GM18951 (cell line): ENCODE measurements around the gene RANBP3.
"Not testable (repeated sequence)": the region's sequence is repeated elsewhere in the genome, so short reads cannot be mapped to it uniquely, and the experiment has no call there.

Source experiments
- POLR2A ChIP-seq: IDR thresholded peaks from 4 replicates; pipeline ENCODE4 v1.6.1; 2011; ENCODE audit warnings: mild to moderate bottlenecking; ENCODE audit not compliant: insufficient read length, insufficient read depth; ENCODE audit errors: extremely low read depth
- in situ Hi-C: fragments of 300-500 bp; cut with MboI; formaldehyde crosslinking; loops from one replicate; pipeline ENCODE4 v1.12.0; 2022; ENCODE audit warnings: low sequenced_read_pairs, mixed read lengths, inconsistent platforms; ENCODE audit not compliant: unreplicated experiment

RANBP3 gene

DNA sequence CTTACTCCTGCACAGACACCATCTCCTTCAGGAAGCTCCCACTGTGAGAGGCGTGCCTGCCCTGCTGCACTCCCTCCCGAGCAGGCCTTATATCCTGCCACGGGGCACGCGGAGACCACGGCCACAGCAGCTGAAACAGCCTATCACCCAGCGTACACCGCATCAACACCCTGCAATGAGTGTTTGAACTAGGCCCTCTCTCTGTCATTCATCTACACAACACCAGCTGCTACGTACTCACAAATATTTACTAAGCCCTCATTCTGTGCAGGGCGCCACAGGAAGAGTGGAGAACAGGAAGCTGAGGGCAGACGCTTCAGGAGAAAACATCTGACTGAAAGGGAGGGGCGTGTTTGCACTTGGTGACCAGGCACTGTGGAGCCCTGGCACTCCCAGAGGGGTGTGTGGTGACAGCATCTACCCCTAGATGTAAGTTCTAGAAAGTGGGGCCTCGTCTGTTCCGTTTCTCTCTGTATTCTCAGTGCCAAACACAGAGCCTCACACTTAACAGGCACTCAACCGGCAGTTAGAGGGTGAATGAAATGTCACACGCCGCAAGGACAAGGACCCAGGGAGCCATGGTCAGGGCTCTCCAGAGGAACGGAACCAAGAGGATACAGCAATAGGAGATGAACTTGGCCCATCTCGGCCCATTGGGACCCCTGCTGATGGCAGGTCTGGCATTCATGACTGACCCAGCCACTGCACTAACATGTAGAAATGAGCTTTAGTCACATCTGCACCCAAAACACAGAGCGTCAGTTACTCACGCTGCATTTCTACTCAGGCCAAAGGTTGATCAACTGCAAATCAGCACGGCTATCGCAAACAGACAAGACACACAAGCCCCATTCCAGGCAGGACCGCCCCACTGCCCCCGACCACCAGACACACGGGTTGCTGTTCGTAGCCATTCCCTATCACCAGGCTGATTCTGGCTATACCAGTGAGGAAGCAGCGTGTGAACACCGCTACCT lies 15.7 kb downstream of the RANBP3 start:
- in situ Hi-C loops, result no loop called here
- TF ChIP-seq POLR2A, result no peak

- in situ Hi-C loops, result not testable (repeated sequence)
These were observed 16.3 kb downstream of the RANBP3 start for GRCh38 chr19:5961641-5961968.

- no peak for TF ChIP-seq POLR2A
- in situ Hi-C loops, result no loop called here
These were observed 17.6 kb downstream of the RANBP3 start for GRCh38 chr19:5960005-5961001.

GRCh38 chr19:5959260-5960004 lies 18.5 kb downstream of the RANBP3 start:
- TF ChIP-seq POLR2A, result no peak
- in situ Hi-C loops, result no loop called here

DNA sequence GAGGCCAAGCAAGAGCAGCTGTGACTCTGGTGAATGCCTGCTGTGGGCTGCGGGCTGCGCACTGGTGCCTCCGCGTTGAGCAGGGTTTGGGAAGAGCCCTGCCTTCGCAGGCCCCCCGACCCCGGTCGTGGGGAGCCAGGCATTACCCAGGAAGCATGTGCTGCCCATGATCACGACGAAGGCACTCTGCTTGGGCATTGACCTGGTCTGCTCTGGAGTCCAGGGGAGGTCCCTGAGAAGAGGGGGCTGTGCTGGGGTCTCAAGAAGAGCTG lies 19.2 kb downstream of the RANBP3 start:
- in situ Hi-C loops, result no loop called here
- no peak for TF ChIP-seq POLR2A

DNA sequence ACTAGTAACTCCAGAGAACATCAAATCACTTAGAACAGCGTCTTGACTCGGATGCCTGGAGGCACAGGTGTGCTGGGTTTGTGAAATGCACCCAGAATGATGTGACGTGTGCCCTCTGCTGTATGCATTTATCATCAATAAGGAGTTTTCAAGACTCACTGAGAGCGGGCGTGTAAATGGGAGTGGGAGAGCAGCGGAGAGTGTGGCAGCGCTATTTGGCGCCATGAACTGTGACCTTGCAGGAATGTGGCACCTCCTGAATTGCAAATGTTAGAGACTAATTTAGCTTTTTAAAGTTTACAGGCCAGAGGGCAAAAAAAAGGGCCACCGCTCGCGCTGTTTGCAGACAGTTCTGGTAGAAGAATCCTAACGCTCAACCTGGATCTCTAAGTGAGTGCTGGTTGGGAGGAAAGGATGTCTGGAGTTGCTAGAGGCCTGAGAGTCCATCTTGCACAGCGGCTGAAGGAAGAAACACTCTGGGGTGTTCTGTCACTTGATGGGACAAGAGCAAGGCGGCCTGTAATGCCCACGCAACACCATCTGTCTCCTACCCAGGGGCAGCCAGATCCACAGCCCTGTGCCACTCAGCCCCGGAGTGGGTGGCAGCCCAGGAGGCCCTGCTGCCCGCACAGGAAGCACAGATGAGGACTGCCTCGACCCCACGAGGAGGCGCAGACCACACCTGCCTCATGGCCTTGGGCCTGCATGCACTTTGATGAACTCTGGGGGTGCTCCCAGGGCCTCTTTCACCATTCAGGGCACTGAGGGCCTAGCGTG lies 19.7 kb downstream of the RANBP3 start:
- in situ Hi-C loops, result no loop called here

GRCh38 chr19:5957170-5957569 lies 20.8 kb downstream of the RANBP3 start:
- no peak for TF ChIP-seq POLR2A
- in situ Hi-C loops, result no loop called here

More for the DNA sequence above, 19.7 kb downstream of the RANBP3 start:
- no peak for TF ChIP-seq POLR2A

DNA sequence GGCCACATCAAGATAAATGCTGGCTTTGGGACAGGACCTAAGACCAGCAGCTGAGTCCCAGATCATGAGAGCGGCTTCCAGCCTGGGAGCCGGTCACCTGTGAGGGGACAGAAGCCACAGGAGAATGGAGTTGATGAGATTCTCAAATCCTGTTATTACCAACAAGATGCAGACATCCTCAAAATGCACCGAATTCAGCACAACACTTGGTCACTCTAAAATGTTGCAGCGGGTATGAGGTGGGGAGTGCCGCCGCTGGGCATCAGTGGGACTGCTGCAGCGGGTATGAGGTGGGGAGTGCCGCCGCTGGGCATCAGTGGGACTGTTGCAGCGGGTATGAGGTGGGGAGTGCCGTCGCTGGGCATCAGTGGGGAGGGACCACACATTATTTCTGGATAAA lies 21.2 kb downstream of the RANBP3 start:
- TF ChIP-seq POLR2A, result no peak
- in situ Hi-C loops, result no loop called here

- TF ChIP-seq POLR2A, result no peak
- in situ Hi-C loops, result no loop called here
These were observed 21.6 kb downstream of the RANBP3 start for GRCh38 chr19:5956323-5956722.

DNA sequence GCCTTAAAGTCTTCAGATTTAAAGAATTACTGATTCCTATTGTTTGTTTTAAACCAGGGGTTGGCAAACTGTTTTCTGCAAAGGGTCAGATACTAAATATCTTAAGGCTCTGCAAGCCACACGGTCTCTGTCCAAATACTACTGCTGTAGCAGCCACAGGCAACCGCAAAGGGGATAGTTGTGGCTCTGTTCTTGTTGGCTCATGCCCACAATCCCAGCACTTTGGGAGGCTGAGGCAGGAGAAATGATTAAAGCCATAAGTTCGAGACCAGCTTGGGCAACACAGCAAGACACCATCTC lies 22.4 kb downstream of the RANBP3 start:
- in situ Hi-C loops, result no loop called here
- TF ChIP-seq POLR2A, result no peak

DNA sequence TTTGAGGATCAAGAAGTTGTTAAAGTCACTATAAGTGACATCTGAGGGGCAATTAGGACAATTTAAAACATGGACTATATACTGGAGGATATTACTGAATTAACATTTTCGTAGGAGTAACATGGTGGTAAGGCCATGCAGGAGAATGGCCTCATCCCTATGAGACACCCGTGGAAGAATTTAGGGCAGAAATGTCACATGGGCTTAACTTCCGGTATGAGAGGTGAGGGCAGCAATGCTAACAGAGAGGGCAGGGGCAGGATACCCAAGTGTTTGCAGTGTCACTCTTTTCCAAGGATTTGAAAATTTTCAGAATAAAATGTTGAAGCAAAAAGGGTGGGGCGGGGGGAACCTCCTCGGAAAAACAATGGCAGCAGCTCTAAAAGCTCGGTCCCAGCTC lies 23.6 kb downstream of the RANBP3 start:
- in situ Hi-C loops, result no loop called here
- TF ChIP-seq POLR2A, result no peak

GRCh38 chr19:5953680-5954213 lies 24.2 kb downstream of the RANBP3 start:
- in situ Hi-C loops, result no loop called here
- no peak for TF ChIP-seq POLR2A

- in situ Hi-C loops, result no loop called here
These were observed 24.8 kb downstream of the RANBP3 start for GRCh38 chr19:5953030-5953589.

More at GRCh38 chr19:5953030-5953589, 24.8 kb downstream of the RANBP3 start:
- no peak for TF ChIP-seq POLR2A
